Neural progenitor cell (in vitro differentiated cells): ENCODE measurements around the gene ZNF581. TPM values are rescaled to one million over a fixed set of nuclear protein-coding genes. Genes with fewer than 3 reads are reported as not detected.
A peak's percentile ranks its signal among the peaks of the same experiment; 100 is the strongest.

Experiments
- DNase-seq: peaks from one replicate; pipeline ENCODE4 v3.0.0-alpha.2; 2016; ENCODE audit warnings: low spot score
- H2AFZ ChIP-seq: fragments of 200-600 bp; sonication (generic); replicated peaks from 2 replicates; pipeline ENCODE4 v1.6.1; 2016; ENCODE audit warnings: antibody characterized with exemption
- H3F3A ChIP-seq: fragments of 200-600 bp; sonication (generic); 2 replicates; pipeline ENCODE4 v1.6.1; 2016; ENCODE audit warnings: antibody characterized with exemption, low read depth
- H3K27ac ChIP-seq: fragments of 200-600 bp; sonication (generic); 2 replicates; pipeline ENCODE4 v1.5.1; 2016; ENCODE audit warnings: mild to moderate bottlenecking
- H3K27me3 ChIP-seq: fragments of 200-600 bp; sonication (generic); 2 replicates; pipeline ENCODE4 v1.6.1; 2016; ENCODE audit warnings: mild to moderate bottlenecking, moderate library complexity
- H3K36me3 ChIP-seq: fragments of 200-600 bp; sonication (generic); 2 replicates; pipeline ENCODE4 v1.5.1; 2016
- H3K4me1 ChIP-seq: fragments of 200-600 bp; sonication (generic); 2 replicates; pipeline ENCODE4 v1.6.1; 2016; ENCODE audit warnings: mixed run types
- H3K4me2 ChIP-seq: fragments of 200-600 bp; sonication (generic); 2 replicates; pipeline ENCODE4 v1.6.1; 2016
- H3K4me3 ChIP-seq: fragments of 200-600 bp; sonication (generic); 2 replicates; pipeline ENCODE4 v1.5.1; 2016
- H3K79me2 ChIP-seq: fragments of 200-600 bp; sonication (generic); 2 replicates; pipeline ENCODE4 v1.6.1; 2016; ENCODE audit warnings: low read depth
- H3K9ac ChIP-seq: fragments of 200-600 bp; sonication (generic); 2 replicates; pipeline ENCODE4 v1.6.1; 2016
- H3K9me3 ChIP-seq: fragments of 200-600 bp; sonication (generic); 2 replicates; pipeline ENCODE4 v1.5.1; 2016; ENCODE audit warnings: low read depth
- H4K20me1 ChIP-seq: fragments of 200-600 bp; sonication (generic); 2 replicates; pipeline ENCODE4 v1.6.1; 2016; ENCODE audit warnings: low read depth
- H3K27ac Mint-ChIP-seq: 3 replicates; pipeline ENCODE4 v1.8.0; 2021; ENCODE audit warnings: mixed read lengths
- H3K27me3 Mint-ChIP-seq: 2 replicates; pipeline ENCODE4 v1.8.0; 2022; ENCODE audit warnings: low read depth, mild to moderate bottlenecking, inconsistent platforms, moderate library complexity, mixed read lengths; ENCODE audit not compliant: insufficient read depth
- H3K36me3 Mint-ChIP-seq: 3 replicates; pipeline ENCODE4 v1.8.0; 2021; ENCODE audit warnings: mixed read lengths
- H3K4me1 Mint-ChIP-seq: 3 replicates; pipeline ENCODE4 v1.8.0; 2021; ENCODE audit warnings: mixed read lengths
- H3K4me3 Mint-ChIP-seq: 3 replicates; pipeline ENCODE4 v1.8.0; 2021; ENCODE audit warnings: mild to moderate bottlenecking, moderate library complexity, mixed read lengths
- H3K9me3 Mint-ChIP-seq: 3 replicates; pipeline ENCODE4 v1.8.0; 2020; ENCODE audit warnings: mixed read lengths
- CTCF ChIP-seq: fragments of 200-600 bp; sonication (generic); IDR thresholded peaks from 2 replicates; pipeline ENCODE4 v1.5.1; 2017; ENCODE audit warnings: antibody characterized with exemption, mild to moderate bottlenecking
- EZH2 ChIP-seq: fragments of 200-600 bp; sonication (generic); IDR thresholded peaks from 2 replicates; pipeline ENCODE4 v1.6.1; 2017; ENCODE audit warnings: antibody characterized with exemption, mild to moderate bottlenecking, moderate library complexity
- EZH2phosphoT487 ChIP-seq: fragments of 200-600 bp; sonication (generic); IDR thresholded peaks from 2 replicates; pipeline ENCODE4 v1.6.1; 2017; ENCODE audit warnings: antibody characterized with exemption
- total RNA-seq: library from RNA; depleted of rRNA; stranded (reverse); fragments of >200 nt; gene quantifications from 2 replicates; pipeline ENCODE4 v1.2.3, GENCODE V29; 2015; ENCODE audit warnings: low replicate concordance

Gene ZNF581
- total RNA-seq, 1 donor from 2014 or later, result 12.2 TPM

- Histone ChIP-seq H3F3A (peaks cover 67% of the 10 kb centered on the region), H3K36me3 (peaks cover 3% of the 10 kb centered on the region), H3K9ac (no peak overlapping the region), H3K79me2 (peaks cover 16% of the 10 kb centered on the region), H3K27ac (peak overlapping the region; percentile 98), H2AFZ (no peak overlapping the region), H3K4me3 (peak overlapping the region; percentile 73), H3K9me3 (no peaks in the 10 kb centered on the region), H3K4me2 (peak overlapping the region; percentile 89), H3K4me1 (peaks cover 6% of the 10 kb centered on the region), H4K20me1 (no peaks in the 10 kb centered on the region), H3K27me3 (no peaks in the 10 kb centered on the region)
- no peak for TF ChIP-seq CTCF
- TF ChIP-seq EZH2phosphoT487, result no peak
- no peak for TF ChIP-seq EZH2
- H3K4me1 Mint-ChIP-seq, result peaks cover 38% of the 10 kb centered on the region
- H3K27ac Mint-ChIP-seq, result peak overlapping the region; percentile 89
- peaks cover 7% of the 10 kb centered on the region for H3K27me3 Mint-ChIP-seq
- peak overlapping the region; percentile 86 for H3K4me3 Mint-ChIP-seq
- peaks cover 23% of the 10 kb centered on the region for H3K36me3 Mint-ChIP-seq
- peaks cover 12% of the 10 kb centered on the region for H3K9me3 Mint-ChIP-seq
- DNase-seq, result no peak
Observed at GRCh38 chr19:55601084-55601483, 42.4 kb upstream of the ZNF581 start.

- Mint-ChIP-seq H3K9me3 (peaks cover 12% of the 10 kb centered on the region), H3K27me3 (peaks cover 7% of the 10 kb centered on the region), H3K36me3 (peaks cover 14% of the 10 kb centered on the region), H3K4me3 (peak overlapping the region; percentile 86), H3K4me1 (peaks cover 44% of the 10 kb centered on the region), H3K27ac (peak overlapping the region; percentile 93)
- Histone ChIP-seq H2AFZ (no peak overlapping the region), H3K79me2 (peaks cover 21% of the 10 kb centered on the region), H3K9ac (no peak overlapping the region), H4K20me1 (peaks cover 11% of the 10 kb centered on the region), H3K4me3 (no peak overlapping the region), H3K4me1 (peaks cover 14% of the 10 kb centered on the region), H3K36me3 (no peaks in the 10 kb centered on the region), H3F3A (peaks cover 72% of the 10 kb centered on the region), H3K9me3 (no peaks in the 10 kb centered on the region), H3K27ac (no peak overlapping the region), H3K27me3 (no peaks in the 10 kb centered on the region), H3K4me2 (no peak overlapping the region)
- no peak for TF ChIP-seq EZH2phosphoT487
- TF ChIP-seq CTCF, result no peak
- no peak for TF ChIP-seq EZH2
- no peak for DNase-seq
Observed at GRCh38 chr19:55602104-55603001, 41.1 kb upstream of the ZNF581 start.

- Mint-ChIP-seq H3K36me3 (peaks cover 14% of the 10 kb centered on the region), H3K4me3 (peak overlapping the region; percentile 49), H3K4me1 (peaks cover 46% of the 10 kb centered on the region), H3K27me3 (peaks cover 7% of the 10 kb centered on the region), H3K9me3 (peaks cover 12% of the 10 kb centered on the region), H3K27ac (peak overlapping the region; percentile 76)
- TF ChIP-seq EZH2, result no peak
- no peak for TF ChIP-seq EZH2phosphoT487
- no peak for TF ChIP-seq CTCF
- no peak overlapping the region for H2AFZ ChIP-seq
- H3K79me2 ChIP-seq, result peaks cover 20% of the 10 kb centered on the region
- no peak overlapping the region for H3K4me3 ChIP-seq
- no peak overlapping the region for H3K4me2 ChIP-seq
- no peaks in the 10 kb centered on the region for H3K36me3 ChIP-seq
- peaks cover 12% of the 10 kb centered on the region for H3K4me1 ChIP-seq
- no peaks in the 10 kb centered on the region for H3K27me3 ChIP-seq
- peaks cover 65% of the 10 kb centered on the region for H3F3A ChIP-seq
- no peak overlapping the region for H3K27ac ChIP-seq
- no peak for DNase-seq
- H3K9me3 ChIP-seq, result no peaks in the 10 kb centered on the region
- peaks cover 18% of the 10 kb centered on the region for H4K20me1 ChIP-seq
- no peak overlapping the region for H3K9ac ChIP-seq
Observed at GRCh38 chr19:55603115-55603514, 40.3 kb upstream of the ZNF581 start.
